ENCODE data around the gene SORCS2.

- TF ChIP-seq POLR2A (IDR thresholded peaks at IDR 0.05) = no peak
- TF ChIP-seq CTCF (IDR thresholded peaks at IDR 0.05) = no peak
- TF ChIP-seq POLR2AphosphoS5 (IDR thresholded peaks at IDR 0.05) = no peak
Observed at GRCh38 chr4:7260569-7260968, 68.2 kb downstream of the SORCS2 start.

All from prostate gland (tissue), 2 donors.